ENCODE measurements around the gene SULT4A1.

Gene SULT4A1

DNA sequence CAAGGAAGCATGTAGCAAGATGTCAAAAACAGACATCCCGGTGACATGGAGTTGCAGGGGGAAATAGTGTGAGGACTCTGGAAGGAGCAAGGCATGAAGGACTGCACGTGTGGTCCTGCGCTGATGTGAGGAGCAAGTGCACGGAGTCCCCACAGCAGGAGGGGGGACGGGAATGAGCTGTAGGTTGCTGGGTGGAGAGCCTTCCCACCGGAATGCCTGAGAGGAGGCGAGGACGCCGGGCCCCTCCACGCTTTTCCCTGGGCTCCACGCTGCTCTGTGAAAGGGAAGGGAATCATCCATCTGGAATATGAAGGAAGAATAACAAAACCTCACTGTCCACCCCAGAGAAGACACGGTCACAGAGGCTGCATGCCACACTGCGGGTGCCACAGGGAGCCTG is 26.6 kb downstream of the SULT4A1 start:
- no peak overlapping the region for H3K27ac ChIP-seq
- H3K4me2 ChIP-seq (ENCODE audit: low read length): no peak overlapping the region
- H3K9ac ChIP-seq: no peak overlapping the region
- no peaks in the 10 kb centered on the region for H3K27me3 ChIP-seq (ENCODE audit: control insufficient read depth, insufficient read depth, low read length)
- H3K4me3 ChIP-seq (ENCODE audit: low read depth, low read length): no peak overlapping the region
- no peaks in the 10 kb centered on the region for H3K9me3 ChIP-seq (ENCODE audit: control insufficient read depth, low read length)
- H3K4me1 ChIP-seq: no peaks in the 10 kb centered on the region
- no peaks in the 10 kb centered on the region for H3K79me2 ChIP-seq
- no peak for TF ChIP-seq CTCF (IDR thresholded peaks at IDR 0.05)
- H3K36me3 ChIP-seq (ENCODE audit: control insufficient read depth, insufficient read depth, low read length): no peaks in the 10 kb centered on the region
- no peak overlapping the region for H2AFZ ChIP-seq

DNA sequence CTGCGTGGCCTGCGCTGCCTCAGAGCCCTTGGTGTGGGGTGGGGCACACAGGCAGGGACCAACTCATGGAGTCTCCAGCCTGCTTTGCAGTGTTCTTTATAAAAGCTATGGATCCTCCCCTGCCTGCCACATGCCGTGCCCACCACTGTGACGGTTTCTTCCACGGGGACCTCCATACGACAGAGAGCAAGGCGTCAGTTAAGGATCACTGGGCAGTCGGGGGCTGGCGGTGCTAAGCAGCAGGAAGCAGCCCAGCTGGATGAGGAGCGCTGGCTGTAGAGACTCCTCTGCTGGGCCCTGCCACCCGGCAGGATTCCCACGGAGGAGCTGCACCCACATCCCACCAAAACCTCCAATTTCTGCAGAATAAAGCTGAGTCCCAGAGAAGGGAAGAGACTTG is 27.1 kb downstream of the SULT4A1 start:
- TF ChIP-seq CTCF (IDR thresholded peaks at IDR 0.05): no peak
- H2AFZ ChIP-seq: no peak overlapping the region
- H3K27ac ChIP-seq: no peak overlapping the region
- H3K4me1 ChIP-seq: no peaks in the 10 kb centered on the region
- no peaks in the 10 kb centered on the region for H3K9me3 ChIP-seq (ENCODE audit: control insufficient read depth, low read length)
- no peak overlapping the region for H3K4me2 ChIP-seq (ENCODE audit: low read length)
- no peak overlapping the region for H3K9ac ChIP-seq
- H3K36me3 ChIP-seq (ENCODE audit: control insufficient read depth, insufficient read depth, low read length): no peaks in the 10 kb centered on the region
- no peaks in the 10 kb centered on the region for H3K79me2 ChIP-seq
- no peak overlapping the region for H3K4me3 ChIP-seq (ENCODE audit: low read depth, low read length)
- no peaks in the 10 kb centered on the region for H3K27me3 ChIP-seq (ENCODE audit: control insufficient read depth, insufficient read depth, low read length)

DNA sequence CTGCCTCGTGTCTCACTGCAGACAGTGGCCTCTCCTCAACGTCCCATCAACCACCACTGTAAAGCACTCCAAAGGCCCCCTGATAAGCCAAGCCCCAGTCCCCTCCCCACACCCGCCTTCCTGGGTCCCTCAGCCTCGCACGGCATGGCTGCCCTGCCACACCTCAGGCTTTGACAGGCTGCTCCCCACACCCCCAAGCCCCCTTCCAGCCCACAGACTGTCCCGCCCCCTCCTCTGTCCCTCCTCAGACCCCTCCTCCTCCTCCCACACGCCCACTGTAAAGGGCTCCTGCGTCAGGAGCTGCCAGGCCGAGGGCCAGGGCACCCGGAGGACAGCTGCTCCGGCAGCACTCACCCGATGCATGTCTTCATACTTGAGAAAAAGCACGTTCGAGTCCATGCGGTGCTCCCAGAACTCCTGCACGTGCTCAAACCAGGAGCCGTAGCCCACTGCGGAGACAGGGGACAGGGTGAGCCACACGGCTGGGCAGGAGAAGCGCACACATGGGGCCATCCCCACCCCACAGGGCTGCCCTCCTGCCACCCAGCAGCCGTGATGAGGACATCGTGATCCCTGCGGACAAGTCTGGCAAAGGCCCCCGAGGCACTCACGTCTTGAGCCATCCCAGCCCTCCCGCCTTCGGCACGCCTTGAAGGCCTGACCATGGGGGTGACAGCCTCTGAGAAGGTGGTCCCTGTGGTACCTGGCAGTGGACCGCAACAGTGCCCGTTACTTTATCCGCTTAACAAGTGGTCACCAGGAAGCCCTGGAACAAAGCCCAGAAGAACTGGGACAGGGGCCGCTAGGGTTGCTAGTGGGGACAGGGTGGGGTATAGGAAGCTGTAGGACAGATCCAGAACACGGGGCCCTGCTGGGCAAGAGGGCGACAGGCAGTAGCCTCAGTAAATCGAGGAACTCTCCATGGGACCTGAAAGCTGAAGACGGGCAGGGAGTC is 28.8 kb downstream of the SULT4A1 start:
- Histone ChIP-seq H3K9ac (no peak overlapping the region), H2AFZ (no peak overlapping the region), H3K4me1 (no peaks in the 10 kb centered on the region), H3K4me3 (ENCODE audit: low read depth, low read length) (no peak overlapping the region), H3K4me2 (ENCODE audit: low read length) (no peak overlapping the region), H3K79me2 (no peaks in the 10 kb centered on the region), H3K9me3 (ENCODE audit: control insufficient read depth, low read length) (no peaks in the 10 kb centered on the region), H3K27ac (no peak overlapping the region), H3K36me3 (ENCODE audit: control insufficient read depth, insufficient read depth, low read length) (no peaks in the 10 kb centered on the region), H3K27me3 (ENCODE audit: control insufficient read depth, insufficient read depth, low read length) (no peaks in the 10 kb centered on the region)
- TF ChIP-seq CTCF (IDR thresholded peaks at IDR 0.05): no peak

DNA sequence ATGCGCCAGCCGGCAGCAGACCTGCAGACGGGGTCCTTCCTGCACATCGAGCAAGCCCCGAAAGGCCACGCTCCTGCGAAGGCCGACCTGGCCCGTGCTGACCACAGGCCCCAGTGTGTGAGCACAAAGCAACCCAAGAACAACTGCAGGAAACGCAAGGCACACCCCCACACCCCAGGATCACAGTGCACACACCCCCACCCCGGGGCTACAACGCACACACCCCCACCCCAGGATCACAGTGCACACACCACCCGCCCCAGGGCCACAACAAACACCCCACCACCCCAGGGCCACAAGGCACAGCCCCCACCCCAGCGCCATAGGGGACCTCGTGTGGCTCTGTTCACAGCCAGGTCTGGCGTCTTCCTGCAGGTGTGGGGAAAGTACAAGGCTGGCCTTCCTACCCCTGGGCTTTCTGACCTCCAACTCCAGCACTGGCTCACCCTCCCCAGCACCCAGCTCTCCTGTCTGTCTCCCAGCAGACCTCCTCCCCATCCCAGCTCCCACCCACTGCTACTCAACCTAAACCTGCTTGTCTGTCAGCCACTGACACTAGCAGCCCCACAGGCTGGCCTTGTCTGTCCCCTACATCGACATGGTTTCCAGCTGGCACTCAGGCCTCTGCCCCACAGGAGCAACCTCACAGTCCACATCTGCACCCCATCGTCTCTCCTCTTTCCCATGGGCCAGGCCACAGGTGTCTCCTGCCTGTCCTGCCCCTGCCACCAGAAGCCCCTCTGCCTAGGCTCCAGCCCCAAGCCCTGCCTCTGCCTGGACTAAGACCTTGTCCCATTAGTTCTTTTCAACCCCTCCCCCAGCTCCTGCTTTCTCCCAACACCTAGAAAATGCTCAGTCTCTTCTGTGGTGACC is 29.7 kb downstream of the SULT4A1 start:
- no peak overlapping the region for H3K27ac ChIP-seq

More for the DNA sequence above, 29.7 kb downstream of the SULT4A1 start:
- H3K4me3 ChIP-seq (ENCODE audit: low read depth, low read length): no peak overlapping the region
- H2AFZ ChIP-seq: no peak overlapping the region
- no peak for TF ChIP-seq CTCF (IDR thresholded peaks at IDR 0.05)
- no peaks in the 10 kb centered on the region for H3K36me3 ChIP-seq (ENCODE audit: control insufficient read depth, insufficient read depth, low read length)
- H3K4me2 ChIP-seq (ENCODE audit: low read length): no peak overlapping the region
- no peak overlapping the region for H3K9ac ChIP-seq
- no peaks in the 10 kb centered on the region for H3K4me1 ChIP-seq
- H3K79me2 ChIP-seq: no peaks in the 10 kb centered on the region
- H3K27me3 ChIP-seq (ENCODE audit: control insufficient read depth, insufficient read depth, low read length): no peaks in the 10 kb centered on the region
- H3K9me3 ChIP-seq (ENCODE audit: control insufficient read depth, low read length): no peaks in the 10 kb centered on the region
